ENCODE data around the gene OTUB1. TPM values are rescaled to one million over a fixed set of nuclear protein-coding genes. Genes with fewer than 3 reads are reported as not detected.
A peak's percentile ranks its signal among the peaks of the same experiment; 100 is the strongest.

Gene OTUB1
- total and polyA plus RNA-seq, 9 of the 15 experiments (the other 6 are each of a cell fraction or from before 2014, with no cell fraction given) = 29.5 to 134 (median 66.1) TPM

GRCh38 chr11:64040684-64041322 is 54.6 kb downstream of the OTUB1 start:
- H3K36me3 ChIP-seq (ENCODE audit: control insufficient read depth, insufficient read depth, low read length) = no peaks in the 10 kb centered on the region
- peak; percentile 74 for ATAC-seq
- intact Hi-C loops (cut with micrococcal nuclease) = loop anchor here (5.0 kb wide), 1 partner anchor 106 kb away; no protein-coding TSS in a partner anchor
- H3K4me2 ChIP-seq (ENCODE audit: insufficient read depth, low read length) = no peak overlapping the region
- H3K9me3 ChIP-seq (replicated peaks; ENCODE audit: control insufficient read depth, insufficient read depth, low read depth, low read length) = no peaks in the 10 kb centered on the region
- no peak overlapping the region for H3K4me3 ChIP-seq
- BruUV-seq (replicated peaks) = no TSS peak
- ChIA-PET POLR2A (interaction anchor here (0.7 to 1.5 kb wide), 3 partner anchors 11 to 53 kb away, joined by 3 read pairs; no protein-coding TSS in a partner anchor), CTCF (ENCODE audit: low intra/inter-chr PET ratio) (interaction anchor here (0.6 to 1.3 kb wide), 2 partner anchors 109 to 163 kb away, joined by 4 to 5 read pairs; no protein-coding TSS in a partner anchor)
- in situ Hi-C loops (cut with MboI) = no loop called here
- H3K9me1 ChIP-seq (ENCODE audit: control insufficient read depth, insufficient read depth, low read length) = no peaks in the 10 kb centered on the region
- DNase-seq (ENCODE audit: extremely low read depth in 1 of 4, low spot score in 3 of 4) = peak; percentile 37 to 62 (median 52)
- H3K27me3 ChIP-seq (ENCODE audit: control insufficient read depth in 2 of 2, insufficient read depth in 2 of 2, low read length in 2 of 2) = peaks cover 5 to 12% of the 10 kb centered on the region in 2 experiments; a peak in 1 of 5 replicates
- no peaks in the 10 kb centered on the region for H3K79me2 ChIP-seq (ENCODE audit: control insufficient read depth, insufficient read depth, low read length)
- FAIRE-seq = no peak
- H3K4me1 ChIP-seq (replicated peaks in 1 of 2; ENCODE audit: control insufficient read depth in 2 of 2, insufficient read depth in 2 of 2, low read length in 2 of 2) = peaks cover 0 to 43% of the 10 kb centered on the region in 2 experiments; a peak in 2 of 5 replicates
- H4K20me1 ChIP-seq (replicated peaks; ENCODE audit: control insufficient read depth, insufficient read depth, low read length) = peaks cover 49% of the 10 kb centered on the region
- no peak overlapping the region for H3K27ac ChIP-seq (ENCODE audit: extremely low read depth, low read depth, low read length)
- H3K9ac ChIP-seq (ENCODE audit: insufficient read depth in 1 of 2, low read depth in 2 of 2, low read length in 2 of 2) = no peak overlapping the region
- WGBS (ENCODE audit: insufficient coverage, low coverage, missing lambda C conversion rate) = 43% methylated on average over 14 of the region's 20 CpGs
- H2AFZ ChIP-seq (ENCODE audit: low read depth, low read length) = no peak overlapping the region
- TF ChIP-seq SPI1 (IDR thresholded peaks at IDR 0.05; ENCODE audit: borderline replicate concordance, low read depth, low read length) = no peak
- TF ChIP-seq PPARD (CRISPR knock-in tag; IDR thresholded peaks at IDR 0.05) = no peak
- no peak for TF ChIP-seq E4F1 (CRISPR knock-in tag; IDR thresholded peaks at IDR 0.05; ENCODE audit: borderline replicate concordance)
- no peak for TF ChIP-seq ZBTB40 (IDR thresholded peaks at IDR 0.05)
- no peak for TF ChIP-seq ZBTB40 (CRISPR knock-in tag; IDR thresholded peaks at IDR 0.05)
- TF ChIP-seq PHF8 (IDR thresholded peaks at IDR 0.05; ENCODE audit: borderline replicate concordance, low read length) = no peak
- TF ChIP-seq CREB3 (tag; conservative IDR thresholded peaks at IDR 0.05; ENCODE audit: low read depth) = no peak
- no peak for TF ChIP-seq NFATC3 (IDR thresholded peaks at IDR 0.05)
- no peak for TF ChIP-seq ZNF239 (CRISPR knock-in tag; IDR thresholded peaks at IDR 0.05)

Measured in K562 (cell line).